ENCODE data around the gene MED15. TPM values are rescaled to one million over a fixed set of nuclear protein-coding genes. Genes with fewer than 3 reads are reported as not detected.

MED15 gene, protein sequence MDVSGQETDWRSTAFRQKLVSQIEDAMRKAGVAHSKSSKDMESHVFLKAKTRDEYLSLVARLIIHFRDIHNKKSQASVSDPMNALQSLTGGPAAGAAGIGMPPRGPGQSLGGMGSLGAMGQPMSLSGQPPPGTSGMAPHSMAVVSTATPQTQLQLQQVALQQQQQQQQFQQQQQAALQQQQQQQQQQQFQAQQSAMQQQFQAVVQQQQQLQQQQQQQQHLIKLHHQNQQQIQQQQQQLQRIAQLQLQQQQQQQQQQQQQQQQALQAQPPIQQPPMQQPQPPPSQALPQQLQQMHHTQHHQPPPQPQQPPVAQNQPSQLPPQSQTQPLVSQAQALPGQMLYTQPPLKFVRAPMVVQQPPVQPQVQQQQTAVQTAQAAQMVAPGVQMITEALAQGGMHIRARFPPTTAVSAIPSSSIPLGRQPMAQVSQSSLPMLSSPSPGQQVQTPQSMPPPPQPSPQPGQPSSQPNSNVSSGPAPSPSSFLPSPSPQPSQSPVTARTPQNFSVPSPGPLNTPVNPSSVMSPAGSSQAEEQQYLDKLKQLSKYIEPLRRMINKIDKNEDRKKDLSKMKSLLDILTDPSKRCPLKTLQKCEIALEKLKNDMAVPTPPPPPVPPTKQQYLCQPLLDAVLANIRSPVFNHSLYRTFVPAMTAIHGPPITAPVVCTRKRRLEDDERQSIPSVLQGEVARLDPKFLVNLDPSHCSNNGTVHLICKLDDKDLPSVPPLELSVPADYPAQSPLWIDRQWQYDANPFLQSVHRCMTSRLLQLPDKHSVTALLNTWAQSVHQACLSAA
- total RNA-seq, result 100 to 1,000 TPM in 4 of 6 donors, 10 to 100 TPM in 2; 64.2 to 170 (median 123) TPM

DNA sequence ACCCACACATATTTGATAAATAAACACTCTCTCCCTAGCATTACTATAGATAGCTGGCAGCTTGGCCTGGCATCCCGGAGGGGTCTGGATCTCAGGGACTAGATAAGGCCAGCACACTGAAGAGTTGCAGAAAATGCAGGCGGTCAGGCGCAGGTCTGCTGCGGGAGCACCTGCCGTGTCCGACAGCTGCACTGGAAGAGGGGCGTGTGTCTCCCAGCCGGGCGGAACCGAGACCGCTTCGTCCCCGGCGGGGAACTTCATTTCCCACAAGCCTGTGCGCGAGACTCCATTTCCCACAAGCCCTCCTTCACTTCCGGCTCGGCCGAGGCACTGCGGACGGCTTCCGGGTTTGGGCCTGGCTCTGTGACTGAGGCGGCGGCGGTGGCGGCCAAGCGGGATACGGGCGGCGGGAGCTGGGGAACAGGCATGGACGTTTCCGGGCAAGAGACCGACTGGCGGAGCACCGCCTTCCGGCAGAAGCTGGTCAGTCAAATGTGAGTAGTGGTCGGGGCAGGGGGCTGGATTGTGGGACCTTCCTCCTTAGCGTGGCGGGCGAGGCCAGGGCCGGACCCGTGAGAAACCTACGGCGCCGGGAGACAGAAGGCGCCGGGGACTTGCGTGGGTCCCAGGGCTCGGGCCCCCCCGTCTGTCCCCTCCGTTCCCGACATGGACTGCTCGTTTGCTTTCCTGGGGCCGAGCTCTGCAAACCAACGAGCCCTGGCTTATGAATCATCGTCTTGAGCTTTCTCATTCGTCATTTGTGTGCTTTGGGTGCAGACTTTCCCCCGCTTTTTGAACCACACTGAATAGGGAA, at the start of gene MED15:
TSS of gene MED15 (plus strand) at position 358 of the 814 bp plus-strand sequence. CDS start at position 427, 69 bp downstream.
- Histone ChIP-seq H3K4me1 (peaks cover 34 to 45% (median 44%) of the 10 kb centered on the region in 4 donors), H3K9me3 (no peaks in the 10 kb centered on the region), H3K27ac (peak within 1 kb of the TSS; percentile 94 to 98 (median 98)), H3K36me3 (no peaks in the 10 kb centered on the region), H3K4me3 (peak within 1 kb of the TSS; percentile 70 to 94 (median 80)), H3K27me3 (no peaks in the 10 kb centered on the region)
- 0 to 2% methylated on average over 26 to 56 of the region's 58 CpGs for WGBS, 2 donors
- DNase-seq (peak; percentile 94 to 96), ATAC-seq (ENCODE audit: low FRiP score in 2 of 2) (peak; percentile 94 to 96)
- TF ChIP-seq EP300 (IDR thresholded peaks at IDR 0.05) (peak in 1 of 4 donors; percentile 61), POLR2A (IDR thresholded peaks at IDR 0.05) (peak in 3 of 4 donors; percentile 77 to 91 (median 87)), POLR2AphosphoS5 (IDR thresholded peaks at IDR 0.05) (peak; percentile 92 to 96)
- TF ChIP-seq, protein P1, sequence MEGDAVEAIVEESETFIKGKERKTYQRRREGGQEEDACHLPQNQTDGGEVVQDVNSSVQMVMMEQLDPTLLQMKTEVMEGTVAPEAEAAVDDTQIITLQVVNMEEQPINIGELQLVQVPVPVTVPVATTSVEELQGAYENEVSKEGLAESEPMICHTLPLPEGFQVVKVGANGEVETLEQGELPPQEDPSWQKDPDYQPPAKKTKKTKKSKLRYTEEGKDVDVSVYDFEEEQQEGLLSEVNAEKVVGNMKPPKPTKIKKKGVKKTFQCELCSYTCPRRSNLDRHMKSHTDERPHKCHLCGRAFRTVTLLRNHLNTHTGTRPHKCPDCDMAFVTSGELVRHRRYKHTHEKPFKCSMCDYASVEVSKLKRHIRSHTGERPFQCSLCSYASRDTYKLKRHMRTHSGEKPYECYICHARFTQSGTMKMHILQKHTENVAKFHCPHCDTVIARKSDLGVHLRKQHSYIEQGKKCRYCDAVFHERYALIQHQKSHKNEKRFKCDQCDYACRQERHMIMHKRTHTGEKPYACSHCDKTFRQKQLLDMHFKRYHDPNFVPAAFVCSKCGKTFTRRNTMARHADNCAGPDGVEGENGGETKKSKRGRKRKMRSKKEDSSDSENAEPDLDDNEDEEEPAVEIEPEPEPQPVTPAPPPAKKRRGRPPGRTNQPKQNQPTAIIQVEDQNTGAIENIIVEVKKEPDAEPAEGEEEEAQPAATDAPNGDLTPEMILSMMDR (IDR thresholded peaks at IDR 0.05), result peak in 3 of 6 experiments; percentile 7 to 40 (median 10)

DNA sequence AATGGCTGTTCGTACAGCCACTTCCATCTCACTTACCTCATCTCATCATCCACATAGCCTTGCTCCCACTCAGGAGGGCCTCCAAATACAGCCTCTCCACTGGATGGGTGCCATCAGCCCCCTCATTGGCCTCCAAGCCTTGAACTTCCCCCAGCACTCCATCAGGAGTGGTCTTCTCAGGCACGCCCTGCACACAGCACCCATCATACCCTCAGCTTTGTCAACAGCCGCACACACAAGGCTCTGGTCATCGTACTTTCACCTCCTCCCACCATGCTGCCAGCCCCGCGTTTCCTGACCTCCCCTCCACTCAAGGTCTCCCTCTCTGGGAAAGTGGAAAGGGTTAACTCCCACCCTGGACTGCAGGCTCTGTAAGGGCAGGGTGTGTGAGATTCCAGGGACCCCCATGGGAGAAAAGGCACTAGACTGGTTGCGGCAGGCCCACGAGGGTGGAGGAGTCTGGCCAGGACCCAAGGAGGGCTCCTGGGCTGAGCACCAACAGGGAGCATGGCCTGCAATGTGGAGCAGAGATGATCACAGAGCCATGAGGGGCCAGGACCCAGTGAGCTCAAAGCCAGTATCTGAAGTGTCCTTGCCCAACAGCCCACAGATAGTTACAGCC, 48.8 kb upstream of the MED15 start:
- ATAC-seq (ENCODE audit: low FRiP score in 2 of 2) (no peak), DNase-seq (no peak)
- TF ChIP-seq EP300 (IDR thresholded peaks at IDR 0.05) (no peak), POLR2A (IDR thresholded peaks at IDR 0.05) (no peak), POLR2AphosphoS5 (IDR thresholded peaks at IDR 0.05) (no peak)
- Histone ChIP-seq H3K36me3 (peaks cover 0 to 33% (median 18%) of the 10 kb centered on the region in 4 donors), H3K4me3 (no peak overlapping the region), H3K9me3 (no peaks in the 10 kb centered on the region), H3K27me3 (no peaks in the 10 kb centered on the region), H3K27ac (no peak overlapping the region), H3K4me1 (peaks cover 4 to 12% (median 7%) of the 10 kb centered on the region in 4 donors)
- 87 to 94% methylated on average over 7 to 8 of the region's 8 CpGs for WGBS, 2 donors

DNA sequence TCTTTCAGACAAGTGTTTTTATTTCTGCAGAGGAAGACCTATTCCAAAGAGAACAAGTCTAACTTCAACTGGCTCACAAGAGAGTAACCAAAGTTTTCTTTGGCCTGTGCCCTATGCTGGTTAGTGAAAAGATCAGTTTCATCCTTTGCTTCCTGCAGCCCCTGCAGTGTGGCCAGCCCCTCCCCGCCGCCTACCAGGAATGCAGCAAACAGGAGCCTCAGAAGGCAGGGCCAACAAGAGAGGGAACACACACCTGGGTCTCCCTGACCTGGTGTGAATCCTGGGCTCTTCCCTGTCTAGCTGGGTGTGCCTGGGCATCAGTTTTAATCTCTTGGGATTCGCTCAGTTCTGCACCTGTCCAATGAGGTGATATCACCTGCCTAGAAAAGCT, 48.3 kb upstream of the MED15 start:
- 92 to 100% methylated on average over 3 of the region's 3 CpGs for WGBS, 2 donors
- Histone ChIP-seq H3K27ac (no peak overlapping the region), H3K9me3 (no peaks in the 10 kb centered on the region), H3K36me3 (peaks cover 0 to 33% (median 18%) of the 10 kb centered on the region in 4 donors), H3K27me3 (no peaks in the 10 kb centered on the region), H3K4me3 (no peak overlapping the region), H3K4me1 (peaks cover 8 to 15% (median 11%) of the 10 kb centered on the region in 4 donors)
- ATAC-seq (ENCODE audit: low FRiP score in 2 of 2) (no peak), DNase-seq (no peak)
- TF ChIP-seq, protein P1 (IDR thresholded peaks at IDR 0.05), result no peak
- no peak for TF ChIP-seq EP300 (IDR thresholded peaks at IDR 0.05)
- no peak for TF ChIP-seq POLR2AphosphoS5 (IDR thresholded peaks at IDR 0.05)
- TF ChIP-seq POLR2A (IDR thresholded peaks at IDR 0.05), result no peak

DNA sequence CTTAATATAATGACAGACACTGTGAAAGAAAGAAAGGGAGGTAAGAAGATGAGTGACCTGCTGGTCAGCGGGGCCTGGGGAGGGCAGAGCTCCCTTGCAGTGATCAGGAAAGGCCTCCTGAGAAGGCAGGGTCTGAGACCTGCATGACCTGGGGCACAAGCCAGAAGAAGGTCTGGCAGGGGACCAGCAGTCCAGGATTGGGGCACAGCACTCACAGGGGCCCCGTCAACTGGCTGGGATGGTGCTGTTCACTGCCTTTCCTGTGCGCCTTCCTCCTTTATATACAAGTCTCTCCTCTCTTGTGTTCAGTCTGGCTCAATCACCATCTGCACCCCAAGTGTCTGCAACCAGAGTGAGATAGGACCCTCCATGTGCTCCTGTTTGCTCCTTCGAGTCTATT, 47.5 kb upstream of the MED15 start:
- no peak for ATAC-seq (ENCODE audit: low FRiP score in 2 of 2)
- H3K4me3 ChIP-seq, result no peak overlapping the region
- H3K27ac ChIP-seq, result no peak overlapping the region
- peaks cover 9 to 18% (median 15%) of the 10 kb centered on the region in 4 donors for H3K4me1 ChIP-seq
- H3K9me3 ChIP-seq, result no peaks in the 10 kb centered on the region
- H3K27me3 ChIP-seq, result no peaks in the 10 kb centered on the region
- no peak for DNase-seq
- peaks cover 0 to 37% (median 25%) of the 10 kb centered on the region in 4 donors for H3K36me3 ChIP-seq
- 96 to 99% methylated on average over 4 of the region's 4 CpGs for WGBS, 2 donors
- TF ChIP-seq POLR2AphosphoS5 (IDR thresholded peaks at IDR 0.05), result no peak
- TF ChIP-seq, protein P1 (IDR thresholded peaks at IDR 0.05), result no peak
- TF ChIP-seq EP300 (IDR thresholded peaks at IDR 0.05), result no peak
- TF ChIP-seq POLR2A (IDR thresholded peaks at IDR 0.05), result no peak
